GM19328 (cell line): Measurements from ENCODE around the gene MAGEF1.
A peak's percentile ranks its signal among the peaks of the same experiment; 100 is the strongest.

ENCODE experiments used
- ATAC-seq: cut with Tn5 transposase; IDR thresholded peaks from one replicate; pipeline ENCODE4 v1.9.1; 2021; ENCODE audit warnings: mild to moderate bottlenecking, moderate library complexity; ENCODE audit not compliant: unreplicated experiment

Gene MAGEF1, protein sequence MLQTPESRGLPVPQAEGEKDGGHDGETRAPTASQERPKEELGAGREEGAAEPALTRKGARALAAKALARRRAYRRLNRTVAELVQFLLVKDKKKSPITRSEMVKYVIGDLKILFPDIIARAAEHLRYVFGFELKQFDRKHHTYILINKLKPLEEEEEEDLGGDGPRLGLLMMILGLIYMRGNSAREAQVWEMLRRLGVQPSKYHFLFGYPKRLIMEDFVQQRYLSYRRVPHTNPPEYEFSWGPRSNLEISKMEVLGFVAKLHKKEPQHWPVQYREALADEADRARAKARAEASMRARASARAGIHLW

DNA sequence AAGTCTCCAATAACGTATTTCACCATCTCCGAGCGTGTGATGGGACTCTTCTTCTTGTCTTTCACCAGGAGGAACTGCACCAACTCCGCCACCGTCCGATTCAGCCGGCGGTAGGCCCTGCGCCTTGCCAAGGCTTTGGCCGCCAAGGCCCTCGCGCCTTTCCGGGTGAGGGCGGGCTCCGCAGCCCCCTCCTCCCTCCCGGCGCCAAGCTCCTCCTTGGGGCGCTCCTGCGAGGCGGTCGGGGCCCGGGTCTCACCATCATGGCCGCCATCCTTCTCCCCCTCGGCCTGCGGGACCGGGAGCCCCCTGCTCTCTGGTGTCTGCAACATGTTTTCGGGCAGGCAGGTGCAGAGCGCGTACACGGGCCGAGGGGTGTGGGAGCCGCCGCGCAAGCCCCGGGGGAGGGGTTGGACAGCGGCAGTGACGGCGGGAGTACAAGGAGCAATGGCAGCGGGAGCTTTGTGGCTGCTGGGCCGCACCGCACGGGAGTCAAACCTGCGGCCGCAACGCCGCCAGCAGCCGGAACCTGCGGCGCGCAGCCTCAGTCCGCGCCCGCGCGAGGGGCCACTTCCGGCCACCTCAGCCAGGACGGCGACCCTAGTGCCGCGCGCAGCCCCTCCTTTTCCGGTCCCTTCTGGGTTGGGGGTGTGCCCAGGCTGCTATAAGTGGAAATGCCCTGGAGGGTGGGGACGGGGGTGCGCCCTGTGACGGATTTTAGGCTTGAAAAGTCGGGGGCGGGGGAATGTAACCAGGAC, at the start of gene MAGEF1:
MAGEF1 (minus strand) TSS at position 572 of the 755 bp plus-strand sequence; CDS start at position 329, 243 bp downstream.
- peak; percentile 84 for ATAC-seq

DNA sequence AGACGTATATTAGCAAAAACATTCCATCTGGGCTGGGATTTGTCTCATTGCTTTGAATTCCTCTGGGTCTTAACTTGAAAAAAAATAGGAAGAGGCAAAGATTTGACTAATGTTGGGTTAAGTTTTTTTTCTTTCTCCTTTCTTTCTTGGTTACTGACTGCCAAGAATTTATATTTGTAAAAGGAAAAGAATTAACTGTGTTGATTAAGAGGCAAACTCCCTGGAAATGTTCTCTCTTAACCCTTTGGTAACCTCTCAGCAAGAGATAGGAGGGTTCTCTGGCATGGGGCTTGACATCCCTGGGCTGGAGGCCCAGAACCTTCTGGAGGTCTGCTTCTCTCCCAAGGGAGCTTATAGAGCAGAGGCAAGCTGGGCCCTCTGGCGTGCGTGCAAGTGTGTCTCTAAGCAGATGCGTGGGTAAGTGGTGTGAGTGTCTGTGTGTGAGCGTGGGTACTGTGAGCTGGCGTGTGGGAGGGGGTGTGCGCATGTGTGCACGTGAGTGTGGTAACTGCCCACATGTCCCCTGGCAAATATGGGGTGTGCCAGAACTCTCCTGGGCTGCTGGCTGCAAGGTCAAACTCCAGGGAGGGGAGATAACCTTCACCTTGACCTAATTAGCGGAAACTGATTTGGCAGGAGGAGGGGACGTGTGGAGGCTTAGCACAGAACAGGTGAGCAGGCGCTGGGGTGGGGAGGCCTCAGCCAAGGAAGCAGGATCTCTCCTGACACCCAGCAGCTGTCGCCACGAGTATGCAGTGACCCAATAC, 49.4 kb upstream of the MAGEF1 start:
- no peak for ATAC-seq

DNA sequence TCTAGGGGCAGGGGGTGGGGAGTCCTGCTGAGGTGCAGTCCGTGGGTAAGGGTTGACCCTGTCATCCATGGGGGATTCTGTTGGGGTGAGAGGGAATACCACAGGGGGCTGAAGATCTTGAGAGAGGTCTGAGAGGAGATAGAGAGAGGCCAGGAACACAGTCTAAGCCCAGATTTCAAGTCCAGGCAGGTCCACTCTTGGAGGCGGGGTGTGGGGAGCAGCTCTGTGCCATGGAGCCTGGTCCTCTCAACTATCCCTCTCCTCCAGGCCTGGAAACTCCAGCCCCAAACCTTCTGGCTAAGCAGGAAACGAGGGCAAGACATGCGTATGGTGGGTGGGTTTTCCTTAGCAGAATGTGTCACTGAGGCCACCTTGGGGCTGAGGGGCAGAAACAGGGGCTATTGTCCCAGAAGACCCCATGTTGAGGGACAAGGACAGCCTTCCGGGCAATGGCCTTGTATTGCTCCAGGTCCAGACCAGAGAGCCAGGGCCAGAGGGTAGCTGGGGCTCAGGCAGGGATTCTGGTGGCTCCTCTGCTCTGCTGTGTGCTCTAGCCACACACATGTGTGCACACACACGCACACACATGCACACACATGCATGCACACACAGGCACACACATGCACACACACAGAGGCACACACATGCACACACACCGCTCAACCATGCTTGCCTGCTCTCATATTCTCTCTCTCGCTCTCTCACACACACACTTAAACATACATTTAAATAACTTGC, 48.6 kb upstream of the MAGEF1 start:
- ATAC-seq, result no peak

DNA sequence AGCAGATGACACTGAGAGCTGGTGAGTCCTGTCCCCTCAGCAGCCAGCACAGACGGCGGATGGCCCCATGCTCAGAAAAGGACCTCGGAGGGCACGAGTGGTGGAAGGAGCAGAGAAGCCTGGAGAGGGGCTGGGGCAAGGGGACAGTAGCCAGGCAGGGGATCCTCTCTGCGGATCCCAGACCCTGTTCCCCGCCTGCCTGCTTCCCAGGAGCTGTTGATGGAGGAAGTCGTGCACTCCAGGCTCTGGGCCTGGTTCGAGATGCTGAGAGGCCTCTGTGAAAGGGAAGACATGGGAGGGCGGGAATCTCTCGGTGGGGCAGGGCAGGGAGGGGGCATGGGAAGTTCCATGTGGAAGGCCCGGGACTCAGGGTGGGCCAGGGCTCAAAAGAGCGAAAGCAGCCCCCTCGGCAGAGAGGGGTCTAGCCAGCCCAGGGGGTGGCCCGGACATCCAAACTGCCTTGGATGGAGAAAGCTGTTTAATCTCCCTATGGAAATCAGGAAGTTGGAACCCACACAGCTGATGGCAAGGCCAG, 47.9 kb upstream of the MAGEF1 start:
- ATAC-seq, result no peak

DNA sequence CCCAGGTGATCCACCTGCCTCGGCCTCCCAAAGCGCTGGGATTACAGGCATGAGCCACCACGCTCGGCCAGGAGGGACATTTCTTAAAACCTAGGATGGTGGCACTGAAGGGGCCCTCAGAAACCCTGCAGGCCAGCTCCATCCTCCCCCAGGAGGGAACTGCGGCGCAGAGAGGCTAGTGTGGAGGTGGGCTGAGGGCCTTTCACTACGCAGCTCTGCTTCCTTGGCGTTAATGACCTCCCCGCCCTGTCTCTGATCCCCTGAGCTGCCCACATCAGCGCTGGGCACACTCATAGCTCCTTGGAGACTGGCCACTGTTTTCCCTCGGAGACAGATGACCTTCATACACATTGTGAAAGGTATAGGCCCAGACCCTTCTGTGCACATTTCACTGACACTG, 46.2 kb upstream of the MAGEF1 start:
- no peak for ATAC-seq

DNA sequence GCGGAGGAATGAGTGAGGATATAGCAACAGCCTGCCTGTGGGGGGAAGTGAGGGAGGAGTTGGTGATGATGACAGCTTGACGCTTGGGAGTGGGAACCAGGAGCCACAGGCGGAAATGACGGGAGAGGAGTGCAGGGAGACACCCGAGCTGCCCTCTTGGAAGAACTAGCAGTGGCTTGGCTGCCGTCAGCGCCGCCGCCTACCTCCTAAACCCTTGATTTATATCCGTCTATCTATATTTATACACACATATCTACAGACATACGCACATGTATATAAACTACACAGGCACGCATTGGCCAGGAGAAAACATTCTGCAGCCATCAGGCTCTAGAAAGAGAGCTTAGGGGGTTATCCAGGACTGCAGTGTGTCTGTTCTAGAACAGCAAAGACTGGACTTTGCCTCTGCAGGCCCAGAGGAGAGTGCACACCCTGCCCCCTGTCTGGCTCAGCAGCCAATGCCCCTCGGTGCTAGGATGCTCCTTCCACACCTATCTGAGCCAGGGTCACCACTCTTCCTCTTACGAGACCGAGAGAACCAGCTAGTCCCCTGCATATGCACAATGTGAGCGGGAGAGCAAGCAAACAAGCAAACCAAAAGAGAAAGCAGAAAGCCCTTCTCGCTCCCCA, 45.3 kb upstream of the MAGEF1 start:
- no peak for ATAC-seq

DNA sequence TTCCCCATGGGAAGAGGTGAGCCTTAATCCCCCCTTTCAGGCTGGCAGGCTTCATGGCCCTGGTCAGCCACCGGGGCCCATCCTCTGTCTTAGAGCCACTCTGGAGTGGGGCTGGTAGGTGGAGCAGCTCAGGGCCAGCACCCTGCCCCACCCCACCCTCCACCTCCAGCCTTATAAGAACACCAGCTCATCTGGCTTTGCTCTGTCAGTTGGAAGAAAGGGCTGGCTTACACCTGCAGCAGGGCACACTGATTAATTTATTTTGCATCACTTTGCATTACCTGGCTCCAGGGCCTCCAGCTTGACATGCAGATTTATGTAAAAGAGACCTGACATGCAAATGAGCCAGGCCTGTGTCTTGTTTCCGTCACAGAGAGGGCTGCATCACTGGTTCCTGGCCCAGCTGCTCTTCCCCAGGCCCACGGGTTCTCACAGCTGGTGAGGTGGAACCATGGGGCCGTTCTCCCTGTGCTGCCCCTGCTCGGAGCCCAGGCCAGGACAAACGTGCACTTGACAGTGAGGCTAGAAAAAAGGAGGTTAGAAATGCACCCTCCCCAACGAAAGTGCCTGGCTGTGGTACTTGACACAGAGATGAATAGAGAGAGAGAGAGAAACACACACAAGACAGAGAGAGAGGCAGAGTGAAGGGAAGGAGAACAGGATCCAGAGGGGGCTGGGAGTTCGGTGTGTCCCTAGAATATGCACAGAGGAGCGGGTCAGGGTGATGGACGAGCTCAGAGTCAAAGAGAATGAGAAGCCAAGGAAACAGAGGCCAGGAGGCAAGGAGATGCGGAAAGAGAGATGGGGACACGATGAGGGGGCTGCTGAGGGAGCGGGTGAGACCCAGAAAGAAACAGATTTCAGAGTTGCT, 44.5 kb upstream of the MAGEF1 start:
- no peak for ATAC-seq

DNA sequence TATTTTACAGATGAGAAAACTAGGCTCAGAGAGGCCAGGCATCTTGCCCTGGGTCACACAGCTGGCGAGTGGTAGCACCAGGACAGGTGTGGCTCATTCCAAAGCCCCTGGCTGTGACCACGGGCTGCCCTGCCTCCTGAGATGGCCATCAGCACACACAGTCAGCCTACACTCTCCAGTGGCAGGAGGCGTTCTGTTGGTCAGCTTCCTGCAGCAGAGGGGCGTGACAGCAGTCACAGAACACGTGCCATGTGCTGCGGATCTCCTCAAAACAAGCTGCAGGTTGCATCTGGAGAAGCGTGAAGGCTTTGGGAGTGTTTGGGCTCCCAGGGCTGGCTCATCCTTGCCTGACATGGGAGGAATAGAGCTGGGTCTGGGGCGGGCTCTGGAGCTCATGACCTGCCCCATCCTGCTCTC, 43.5 kb upstream of the MAGEF1 start:
- ATAC-seq, result no peak

DNA sequence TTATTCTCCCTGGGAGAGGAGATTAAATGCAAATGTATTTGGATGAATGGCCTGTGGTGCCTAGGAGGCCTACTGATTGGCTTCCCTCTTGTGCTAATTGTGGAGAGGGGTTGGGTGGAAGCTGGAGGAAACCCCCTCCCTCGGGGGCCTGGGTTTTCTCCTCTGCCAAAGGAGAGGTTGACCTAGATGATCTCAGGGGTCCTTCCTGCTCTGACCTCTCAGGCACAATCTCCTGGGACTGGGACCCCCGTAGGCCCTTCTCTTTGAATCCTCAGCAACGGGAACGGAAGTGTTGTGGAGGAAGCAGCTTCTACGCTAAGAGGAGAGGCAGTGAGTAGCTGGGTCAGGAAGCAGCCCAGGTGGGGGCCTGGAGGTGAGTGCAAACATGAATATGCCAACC, 40.5 kb upstream of the MAGEF1 start:
- no peak for ATAC-seq

DNA sequence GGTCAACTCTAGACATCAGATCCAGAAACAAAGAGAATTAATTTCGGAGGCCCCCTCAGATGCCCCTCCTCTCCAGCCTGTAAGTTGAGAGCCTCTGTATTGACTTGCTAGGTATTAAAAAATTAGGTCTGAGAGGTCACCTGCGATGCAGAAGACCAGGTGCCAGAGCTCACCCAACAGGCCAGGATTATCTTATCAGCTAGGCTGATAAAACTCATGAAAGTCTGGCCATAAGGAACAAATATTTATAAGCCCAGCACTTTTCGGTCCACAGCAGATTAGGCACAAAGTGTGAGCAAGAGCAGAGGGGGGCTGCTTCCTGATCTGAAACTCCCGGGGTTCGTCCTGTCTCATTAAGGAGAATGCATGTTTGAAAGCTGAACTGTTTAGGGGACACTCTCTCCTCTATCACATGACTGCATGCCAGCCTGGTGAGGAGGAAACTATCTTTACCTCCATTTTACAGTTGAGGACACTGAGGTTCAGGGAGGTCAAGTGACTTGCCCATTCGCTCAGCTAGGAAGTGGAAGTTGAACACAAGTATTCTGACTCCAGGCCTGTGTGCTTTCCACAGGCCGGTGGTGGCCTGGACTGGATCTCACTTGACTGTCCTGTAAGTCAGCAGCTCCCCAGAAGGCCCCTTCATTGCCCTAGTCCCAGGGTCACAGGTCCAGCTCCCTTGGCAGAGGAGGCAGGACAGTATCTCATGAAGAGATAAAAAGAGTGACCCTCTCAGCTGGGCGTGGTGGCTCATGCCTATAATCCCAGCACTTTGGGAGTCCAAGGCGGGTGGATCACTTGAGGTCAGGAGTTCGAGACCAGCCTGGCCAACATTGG, 39.6 kb upstream of the MAGEF1 start:
- ATAC-seq, result no peak

DNA sequence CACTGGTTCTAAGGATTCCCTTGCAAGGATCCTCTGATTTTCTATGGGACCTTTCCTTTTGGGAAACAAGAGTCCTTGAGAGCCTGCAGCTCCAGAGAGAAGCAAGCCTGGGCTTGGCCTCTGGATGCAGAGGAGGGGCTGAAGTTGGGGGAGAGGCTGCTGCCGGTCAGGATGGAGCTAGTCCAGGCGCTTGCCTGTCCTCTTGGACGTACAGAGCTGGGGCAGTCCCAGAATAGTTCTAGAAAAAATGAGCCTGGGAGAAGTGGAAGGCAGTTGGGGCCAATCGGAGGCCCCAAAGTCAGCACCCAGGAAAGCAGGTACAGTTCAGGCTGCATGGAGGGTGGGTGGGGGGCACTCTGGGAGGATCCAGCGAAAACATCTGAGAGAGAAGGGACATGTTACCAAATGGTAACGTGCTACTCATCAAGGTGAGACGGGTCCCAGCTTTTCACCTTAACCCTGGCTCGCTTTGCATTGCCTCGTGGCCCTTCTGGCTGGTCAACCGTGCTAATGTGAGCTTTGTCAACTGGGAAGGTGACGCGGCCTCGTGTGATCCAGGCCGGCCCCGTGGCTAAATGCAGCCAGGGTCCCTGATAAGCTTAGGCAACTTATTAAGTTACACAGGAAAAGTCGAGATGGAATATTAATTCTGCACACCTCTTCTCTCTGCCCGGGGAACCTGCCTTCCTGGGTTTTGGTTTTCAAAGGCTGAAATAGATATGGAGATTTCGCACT, 38.7 kb upstream of the MAGEF1 start:
- ATAC-seq, result no peak

DNA sequence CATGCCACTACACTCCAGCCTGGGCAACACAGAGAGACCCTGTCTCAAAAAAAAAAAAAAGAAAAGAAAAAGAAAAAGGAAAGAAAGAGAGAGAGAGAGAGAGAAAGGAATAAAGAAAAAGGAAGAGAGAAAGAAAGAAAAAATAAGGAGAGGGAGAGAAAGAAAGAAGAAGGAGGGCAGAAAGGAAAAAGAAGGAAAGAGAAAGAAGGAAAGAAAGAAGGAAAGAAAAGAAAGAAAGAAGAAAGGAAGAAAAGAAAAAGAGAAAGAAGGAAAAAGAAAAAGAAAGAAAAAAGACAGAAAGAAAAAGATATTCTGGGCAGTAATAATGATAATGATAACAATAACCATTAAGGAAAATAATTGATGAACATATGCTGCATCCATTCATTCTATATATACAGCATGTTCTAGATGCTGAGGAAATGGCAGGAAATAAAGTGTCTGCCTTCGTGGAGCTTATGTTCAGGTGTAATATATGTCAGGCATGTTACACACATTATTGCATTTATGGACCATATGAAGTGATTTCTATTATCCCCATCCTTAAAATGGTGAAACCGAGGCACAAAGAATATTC, 37.4 kb upstream of the MAGEF1 start:
- ATAC-seq, result no peak

DNA sequence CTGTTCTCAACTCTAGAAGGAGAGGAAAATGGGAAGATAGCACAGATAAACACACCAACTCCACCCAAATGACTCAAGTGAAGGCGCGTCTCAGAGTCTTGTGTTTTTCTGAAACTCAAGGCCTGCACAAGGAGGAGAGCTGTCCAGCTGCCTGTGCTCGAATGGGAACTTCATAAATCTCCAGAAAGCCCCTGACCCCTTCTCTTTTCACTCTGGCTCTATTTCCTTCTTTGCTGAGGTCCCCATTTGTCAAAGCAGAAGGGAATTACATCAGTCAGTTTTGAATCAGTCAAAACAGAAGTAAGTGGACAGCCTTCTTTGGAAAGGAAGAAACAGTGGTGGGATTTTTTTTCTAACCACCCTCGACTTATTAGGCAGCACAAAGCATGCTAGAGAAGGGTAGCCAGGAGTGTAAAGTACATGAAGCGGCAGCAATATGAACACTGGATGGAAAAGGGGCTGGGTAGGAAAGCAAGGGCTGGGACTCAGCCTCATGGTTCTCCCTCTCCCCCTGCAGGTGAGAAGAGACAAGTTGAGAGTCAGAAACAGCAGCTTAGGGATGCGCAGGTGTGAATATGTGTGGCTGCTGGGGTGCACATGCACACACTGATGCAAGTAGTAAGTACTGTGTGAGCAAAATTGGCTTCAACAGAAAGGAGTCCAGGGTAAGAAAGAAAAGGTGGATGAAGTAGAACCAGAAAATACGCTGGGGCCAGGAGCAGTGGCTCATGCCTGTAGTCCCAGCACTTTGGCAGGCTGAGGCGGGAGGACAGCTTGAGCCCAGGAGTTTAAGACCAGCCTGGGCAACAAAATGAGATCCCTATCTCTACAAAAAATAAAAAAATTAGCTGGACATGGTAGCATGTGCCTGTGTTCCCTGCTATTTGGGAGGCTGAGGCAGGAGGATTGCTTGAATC, 36.6 kb upstream of the MAGEF1 start:
- ATAC-seq, result peak; percentile 44

DNA sequence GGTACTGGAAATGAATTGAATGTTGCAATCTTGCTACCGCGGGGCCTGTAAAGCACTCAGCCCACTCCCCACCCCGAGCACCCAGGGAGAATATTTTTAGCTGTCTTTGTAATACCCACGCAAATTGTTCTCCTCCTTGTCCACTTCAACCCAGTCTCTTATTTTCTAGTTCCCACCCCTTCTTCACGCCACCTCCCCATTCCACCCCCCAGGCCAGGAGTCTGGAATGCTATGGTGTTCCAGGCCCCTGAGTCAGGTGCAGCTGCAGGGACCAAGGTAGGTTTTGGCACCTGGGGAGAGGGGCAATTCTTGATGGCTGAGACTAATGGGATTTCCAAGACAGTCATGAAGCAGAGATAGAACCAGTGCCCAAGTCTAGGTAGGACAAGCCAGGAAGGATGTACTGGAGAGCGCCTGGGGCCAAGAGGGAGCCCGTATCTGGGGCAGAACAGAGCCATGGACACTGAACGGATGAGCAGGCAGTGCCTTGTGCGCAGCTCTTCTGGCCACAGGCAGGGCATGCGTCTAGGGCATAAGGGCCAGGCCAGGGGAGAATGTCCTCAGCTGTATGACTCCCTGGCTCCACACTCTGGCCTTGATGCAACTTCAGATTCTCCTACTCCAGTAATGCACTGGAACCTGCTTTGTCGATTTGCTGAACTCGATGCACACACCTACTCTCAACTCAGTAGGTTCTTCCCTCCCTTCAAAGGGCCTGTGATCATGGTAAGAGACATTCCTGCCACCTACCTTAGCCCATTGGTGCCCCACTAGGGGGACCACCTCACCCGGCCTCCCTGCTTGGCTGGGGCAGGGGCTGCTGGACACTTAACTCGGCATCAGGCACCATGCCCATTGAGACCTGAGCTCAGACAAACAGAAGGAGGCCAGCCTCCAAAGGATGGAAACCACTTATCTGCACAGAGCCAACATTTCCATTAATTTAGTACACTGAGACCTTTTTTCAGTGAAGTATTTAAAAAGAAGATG, 34.6 kb upstream of the MAGEF1 start:
- no peak for ATAC-seq

DNA sequence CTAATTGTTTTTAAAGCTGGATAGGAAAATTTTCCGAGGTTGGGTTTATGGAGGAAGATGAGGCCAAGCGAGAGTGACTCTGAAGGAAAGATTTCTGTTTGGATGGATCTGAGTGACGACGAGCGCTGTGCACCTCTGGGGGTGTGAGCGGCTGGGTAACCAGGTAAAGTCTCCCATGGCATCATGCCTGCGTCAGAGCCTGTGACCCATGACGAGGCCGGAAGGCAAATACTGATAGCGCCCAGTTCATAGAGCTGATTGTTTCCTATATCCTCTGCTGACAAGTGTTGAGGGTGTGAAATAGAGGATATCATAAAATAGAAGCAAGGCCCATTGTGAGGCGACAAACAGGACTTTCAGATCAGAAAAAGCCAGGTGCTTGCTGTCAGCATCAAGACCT, 33.7 kb upstream of the MAGEF1 start:
- ATAC-seq, result no peak
